Left lung (tissue), 10 donors: Measurements from ENCODE around the gene PDIA4. TPM values are rescaled to one million over a fixed set of nuclear protein-coding genes. Genes with fewer than 3 reads are reported as not detected.

Source experiments
- ATAC-seq: fragments of 200-7000 bp; cut with Tn5 transposase; one replicate; pipeline ENCODE4 v1.9.1; 2020; ENCODE audit warnings: moderate library complexity
- DNase-seq, 4 donors: peaks; one replicate each; pipeline ENCODE4 v3.0.0-alpha.2; 2013 to 2020
- H3K27ac ChIP-seq, 2 donors: fragments of 200-600 bp; sonication (generic) in 1 of 2; one replicate each; pipeline versions ENCODE4 v1.5.0 to v1.8.0; 2020 to 2021
- H3K27me3 ChIP-seq, 2 donors: fragments of 200-600 bp; sonication (generic) in 1 of 2; one replicate each; pipeline versions ENCODE4 v1.5.0 to v1.8.0; 2020 to 2021
- H3K36me3 ChIP-seq, 2 donors: fragments of 200-600 bp; sonication (generic) in 1 of 2; one replicate each; pipeline versions ENCODE4 v1.5.0 to v1.8.0; 2020 to 2021
- H3K4me1 ChIP-seq, 2 donors: fragments of 200-600 bp; one replicate each; pipeline ENCODE4 v1.8.0; 2021
- H3K4me3 ChIP-seq, 2 donors: fragments of 200-600 bp; sonication (generic) in 1 of 2; one replicate each; pipeline versions ENCODE4 v1.5.0 to v1.8.0; 2020 to 2021; ENCODE audit warnings: mild to moderate bottlenecking in 1 of 2
- H3K9me3 ChIP-seq, 2 donors: fragments of 200-600 bp; sonication (generic) in 1 of 2; one replicate each; pipeline versions ENCODE4 v1.5.0 to v1.8.0; 2020 to 2021
- intact Hi-C, 2 donors: fragments of 100-400 bp; cut with DNase I; formaldehyde crosslinking; loops; one replicate each; pipeline versions ENCODE4 v1.11.2 to v1.14.2; 2022
- polyA plus RNA-seq, 6 donors: library from polyadenylated mRNA; unstranded; fragments of 120-200 nt; gene quantifications; one replicate each; pipeline ENCODE4 v1.2.1, GENCODE V29; 2013; ENCODE audit not compliant: insufficient read length in 6 of 6
- total RNA-seq, 2 donors: library from RNA; stranded (reverse); fragmentation: NEBNext Ultra II Directional; extraction: Animal tissue kit (Norgen Biotek cat#: 25700); gene quantifications; one replicate each; pipeline ENCODE4 v1.2.1, GENCODE V29; 2021
- TF ChIP-seq, protein P1 (sequence below), 2 donors: fragments of 200-600 bp; sonication (generic) in 1 of 2; IDR thresholded peaks; one replicate each; pipeline versions ENCODE4 v1.5.0 to v1.8.0; 2021; ENCODE audit warnings: antibody characterized with exemption in 2 of 2
- donor health status: DM: no; HTN: yes; CAD: no.
- donor health status: DM: no; HTN: no; CAD: no.

The PDIA4 gene
- total and polyA plus RNA-seq, 8 donors, result 136 to 239 (median 172) TPM

DNA sequence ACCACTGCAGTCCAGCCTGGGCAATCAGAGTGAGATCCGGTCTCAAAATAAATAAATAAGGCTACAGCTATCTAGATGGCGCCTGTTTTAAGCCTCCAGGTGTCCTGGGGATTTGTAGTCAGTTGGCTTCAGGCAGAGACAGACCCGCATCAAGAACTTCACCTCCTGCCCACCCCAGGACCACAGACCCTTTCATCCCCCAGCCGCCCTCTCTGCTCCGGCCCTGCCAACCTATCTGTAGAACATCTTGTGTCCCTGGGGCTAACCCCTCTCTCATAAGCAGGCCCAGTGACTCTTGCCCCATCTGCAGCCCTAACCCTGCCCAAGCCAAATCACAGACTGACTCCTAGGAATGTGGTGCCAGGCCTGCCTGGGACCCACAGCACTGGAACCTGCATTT lies 17.9 kb downstream of the PDIA4 start:
- DNase-seq (no peak), ATAC-seq (no peak)
- H3K27ac ChIP-seq, result no peak overlapping the region
- H3K36me3 ChIP-seq, result peaks cover 7 to 100% of the 10 kb centered on the region in 2 donors
- no peaks in the 10 kb centered on the region for H3K27me3 ChIP-seq
- H3K9me3 ChIP-seq, result no peaks in the 10 kb centered on the region
- TF ChIP-seq, protein P1, sequence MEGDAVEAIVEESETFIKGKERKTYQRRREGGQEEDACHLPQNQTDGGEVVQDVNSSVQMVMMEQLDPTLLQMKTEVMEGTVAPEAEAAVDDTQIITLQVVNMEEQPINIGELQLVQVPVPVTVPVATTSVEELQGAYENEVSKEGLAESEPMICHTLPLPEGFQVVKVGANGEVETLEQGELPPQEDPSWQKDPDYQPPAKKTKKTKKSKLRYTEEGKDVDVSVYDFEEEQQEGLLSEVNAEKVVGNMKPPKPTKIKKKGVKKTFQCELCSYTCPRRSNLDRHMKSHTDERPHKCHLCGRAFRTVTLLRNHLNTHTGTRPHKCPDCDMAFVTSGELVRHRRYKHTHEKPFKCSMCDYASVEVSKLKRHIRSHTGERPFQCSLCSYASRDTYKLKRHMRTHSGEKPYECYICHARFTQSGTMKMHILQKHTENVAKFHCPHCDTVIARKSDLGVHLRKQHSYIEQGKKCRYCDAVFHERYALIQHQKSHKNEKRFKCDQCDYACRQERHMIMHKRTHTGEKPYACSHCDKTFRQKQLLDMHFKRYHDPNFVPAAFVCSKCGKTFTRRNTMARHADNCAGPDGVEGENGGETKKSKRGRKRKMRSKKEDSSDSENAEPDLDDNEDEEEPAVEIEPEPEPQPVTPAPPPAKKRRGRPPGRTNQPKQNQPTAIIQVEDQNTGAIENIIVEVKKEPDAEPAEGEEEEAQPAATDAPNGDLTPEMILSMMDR (IDR thresholded peaks at IDR 0.05), result no peak
- intact Hi-C loops, result no loop called here
- H3K4me3 ChIP-seq, result no peak overlapping the region
- peaks cover 0 to 4% of the 10 kb centered on the region in 2 donors for H3K4me1 ChIP-seq

DNA sequence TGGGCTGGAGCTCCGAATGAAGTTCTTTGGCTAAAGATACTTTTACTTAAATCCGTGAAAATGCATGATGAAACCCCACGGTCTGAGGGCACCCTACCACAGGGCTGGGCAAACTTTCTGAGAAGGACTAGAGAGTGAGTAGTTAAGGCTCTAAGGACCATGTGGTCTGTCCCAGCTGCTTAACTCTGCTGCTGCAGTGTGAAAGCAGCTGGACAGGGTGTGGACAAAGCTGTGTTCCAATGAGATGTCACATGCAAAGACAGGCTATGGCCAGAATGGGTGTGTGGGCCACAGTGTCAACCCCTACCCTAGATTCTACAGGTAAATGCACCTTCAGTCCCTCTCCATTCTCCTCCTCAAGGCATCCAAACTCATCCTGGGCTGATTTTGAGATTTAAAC lies 18.8 kb downstream of the PDIA4 start:
- Histone ChIP-seq H3K4me3 (no peak overlapping the region), H3K27me3 (no peaks in the 10 kb centered on the region), H3K36me3 (peaks cover 7 to 100% of the 10 kb centered on the region in 2 donors), H3K4me1 (peaks cover 0 to 4% of the 10 kb centered on the region in 2 donors), H3K9me3 (no peaks in the 10 kb centered on the region), H3K27ac (no peak overlapping the region)
- DNase-seq (peak in 1 of 4 donors; percentile 4), ATAC-seq (no peak)
- intact Hi-C loops, result loop anchor here in 1 of 2 donors (10.0 kb wide), 1 partner anchor 75 kb away; no protein-coding TSS in a partner anchor
- TF ChIP-seq, protein P1 (IDR thresholded peaks at IDR 0.05), result no peak

GRCh38 chr7:149007611-149008010 lies 20.7 kb downstream of the PDIA4 start:
- peaks cover 0 to 4% of the 10 kb centered on the region in 2 donors for H3K4me1 ChIP-seq
- ATAC-seq, result no peak
- intact Hi-C loops, result loop anchor here in 1 of 2 donors (10.0 kb wide), 1 partner anchor 77 kb away; no protein-coding TSS in a partner anchor

GRCh38 chr7:149007146-149007545 lies 21.2 kb downstream of the PDIA4 start:
- TF ChIP-seq, protein P1 (IDR thresholded peaks at IDR 0.05), result no peak
- H3K27ac ChIP-seq, result no peak overlapping the region
- H3K4me3 ChIP-seq, result no peak overlapping the region
- no peaks in the 10 kb centered on the region for H3K27me3 ChIP-seq
- H3K36me3 ChIP-seq, result peaks cover 7 to 100% of the 10 kb centered on the region in 2 donors
- ATAC-seq, result no peak
- DNase-seq, result peak in 1 of 4 donors; percentile 32
- no peaks in the 10 kb centered on the region for H3K9me3 ChIP-seq
- intact Hi-C loops, result loop anchor here in 1 of 2 donors (10.0 kb wide), 1 partner anchor 78 kb away; no protein-coding TSS in a partner anchor
- peaks cover 0 to 4% of the 10 kb centered on the region in 2 donors for H3K4me1 ChIP-seq

More at GRCh38 chr7:149007611-149008010, 20.7 kb downstream of the PDIA4 start:
- TF ChIP-seq, protein P1 (IDR thresholded peaks at IDR 0.05), result no peak
- peak in 1 of 4 donors; percentile 55 for DNase-seq
- Histone ChIP-seq H3K9me3 (no peaks in the 10 kb centered on the region), H3K27ac (no peak overlapping the region), H3K27me3 (no peaks in the 10 kb centered on the region), H3K4me3 (no peak overlapping the region), H3K36me3 (peaks cover 7 to 100% of the 10 kb centered on the region in 2 donors)

DNA sequence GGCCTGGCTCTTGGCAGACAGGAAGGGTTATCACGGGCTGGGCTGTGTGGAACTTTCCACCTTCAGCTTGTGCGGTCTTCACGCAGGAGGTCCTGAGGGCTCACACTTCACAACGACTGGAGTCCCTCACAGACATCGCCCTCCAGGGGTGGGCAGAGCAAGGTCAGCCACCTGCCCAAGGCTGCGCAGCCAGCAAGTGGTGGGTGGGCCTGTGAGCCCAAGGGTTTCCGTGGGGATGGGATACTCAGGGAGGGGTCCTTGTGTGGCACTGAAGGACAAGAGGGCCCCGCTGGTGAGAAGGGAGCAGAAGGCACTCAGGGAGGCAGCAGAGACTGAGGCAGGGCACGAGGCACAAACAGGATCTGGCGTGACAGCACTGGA lies 22.0 kb downstream of the PDIA4 start:
- Histone ChIP-seq H3K4me1 (peaks cover 0 to 4% of the 10 kb centered on the region in 2 donors), H3K27me3 (no peaks in the 10 kb centered on the region), H3K27ac (no peak overlapping the region), H3K4me3 (no peak overlapping the region), H3K36me3 (peaks cover 4 to 100% of the 10 kb centered on the region in 2 donors), H3K9me3 (no peaks in the 10 kb centered on the region)
- TF ChIP-seq, protein P1 (IDR thresholded peaks at IDR 0.05), result no peak
- ATAC-seq (no peak), DNase-seq (peak in 1 of 4 donors; percentile 59)
- intact Hi-C loops, result loop anchor here in 1 of 2 donors (10.0 kb wide), 1 partner anchor 78 kb away; no protein-coding TSS in a partner anchor
